GM21619 (cell line): Measurements from ENCODE around the gene SAMM50.
A peak's percentile ranks its signal among the peaks of the same experiment; 100 is the strongest.

Source experiments
- ATAC-seq: cut with Tn5 transposase; IDR thresholded peaks from one replicate; pipeline ENCODE4 v1.9.1; 2021; ENCODE audit not compliant: unreplicated experiment

The SAMM50 gene

GRCh38 chr22:43945632-43946383 lies 9.4 kb upstream of the SAMM50 start:
- no peak for ATAC-seq

GRCh38 chr22:43946384-43946667 lies 8.9 kb upstream of the SAMM50 start:
- ATAC-seq, result no peak

GRCh38 chr22:43948836-43949406 lies 6.3 kb upstream of the SAMM50 start:
- ATAC-seq, result no peak

GRCh38 chr22:43951391-43951790 lies 3.9 kb upstream of the SAMM50 start:
- ATAC-seq, result no peak

- no peak for ATAC-seq
Measured at GRCh38 chr22:43951966-43952365, 3.3 kb upstream of the SAMM50 start.

GRCh38 chr22:43953988-43954785 lies 1.1 kb upstream of the SAMM50 start:
- ATAC-seq, result no peak

- peak; percentile 7 for ATAC-seq
Measured at GRCh38 chr22:43955883-43956782, 891 bp downstream of the SAMM50 start.

- no peak for ATAC-seq
Measured at GRCh38 chr22:43956805-43957463, 1.7 kb downstream of the SAMM50 start.

- no peak for ATAC-seq
Measured at GRCh38 chr22:43957871-43958270, 2.6 kb downstream of the SAMM50 start.

- ATAC-seq, result no peak
Measured at GRCh38 chr22:43964314-43964857, 9.1 kb downstream of the SAMM50 start.

GRCh38 chr22:43967069-43967468 lies 11.8 kb downstream of the SAMM50 start:
- no peak for ATAC-seq

GRCh38 chr22:43968614-43969013 lies 13.4 kb downstream of the SAMM50 start:
- no peak for ATAC-seq

GRCh38 chr22:43969021-43969878 lies 14.0 kb downstream of the SAMM50 start:
- no peak for ATAC-seq

GRCh38 chr22:43969989-43970755 lies 14.9 kb downstream of the SAMM50 start:
- no peak for ATAC-seq

- ATAC-seq, result no peak
Measured at GRCh38 chr22:43971112-43971511, 15.9 kb downstream of the SAMM50 start.

- no peak for ATAC-seq
Measured at GRCh38 chr22:43972931-43973462, 17.8 kb downstream of the SAMM50 start.

- no peak for ATAC-seq
Measured at GRCh38 chr22:43974028-43974545, 18.8 kb downstream of the SAMM50 start.

GRCh38 chr22:43975041-43975440 lies 19.8 kb downstream of the SAMM50 start:
- no peak for ATAC-seq
